ENCODE measurements around the gene CEL.

DNA sequence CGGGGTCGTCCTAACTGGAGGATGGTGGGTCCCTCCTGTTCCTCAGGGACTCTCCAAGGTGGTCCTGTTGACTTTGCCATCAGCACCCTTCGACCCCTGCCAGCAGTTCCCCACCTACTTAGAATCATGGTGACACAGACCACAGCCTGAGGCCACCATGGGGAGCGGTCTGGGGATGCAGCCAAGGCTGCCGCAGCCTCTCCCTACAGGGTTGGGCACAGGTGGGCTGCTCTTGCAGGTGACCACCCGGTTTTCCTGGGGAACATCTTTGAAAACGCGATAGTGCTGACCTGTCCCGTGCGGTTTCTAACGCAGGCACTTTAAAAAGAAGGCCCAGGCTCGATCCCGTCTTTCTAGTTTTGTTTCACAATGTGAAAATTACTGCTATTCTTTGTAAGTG, 12.7 kb upstream of the CEL start:
- no peak for TF ChIP-seq JUND (IDR thresholded peaks at IDR 0.05)
- TF ChIP-seq, protein P1, sequence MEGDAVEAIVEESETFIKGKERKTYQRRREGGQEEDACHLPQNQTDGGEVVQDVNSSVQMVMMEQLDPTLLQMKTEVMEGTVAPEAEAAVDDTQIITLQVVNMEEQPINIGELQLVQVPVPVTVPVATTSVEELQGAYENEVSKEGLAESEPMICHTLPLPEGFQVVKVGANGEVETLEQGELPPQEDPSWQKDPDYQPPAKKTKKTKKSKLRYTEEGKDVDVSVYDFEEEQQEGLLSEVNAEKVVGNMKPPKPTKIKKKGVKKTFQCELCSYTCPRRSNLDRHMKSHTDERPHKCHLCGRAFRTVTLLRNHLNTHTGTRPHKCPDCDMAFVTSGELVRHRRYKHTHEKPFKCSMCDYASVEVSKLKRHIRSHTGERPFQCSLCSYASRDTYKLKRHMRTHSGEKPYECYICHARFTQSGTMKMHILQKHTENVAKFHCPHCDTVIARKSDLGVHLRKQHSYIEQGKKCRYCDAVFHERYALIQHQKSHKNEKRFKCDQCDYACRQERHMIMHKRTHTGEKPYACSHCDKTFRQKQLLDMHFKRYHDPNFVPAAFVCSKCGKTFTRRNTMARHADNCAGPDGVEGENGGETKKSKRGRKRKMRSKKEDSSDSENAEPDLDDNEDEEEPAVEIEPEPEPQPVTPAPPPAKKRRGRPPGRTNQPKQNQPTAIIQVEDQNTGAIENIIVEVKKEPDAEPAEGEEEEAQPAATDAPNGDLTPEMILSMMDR (IDR thresholded peaks at IDR 0.05 in 2 of 3, conservative IDR thresholded peaks at IDR 0.05 in 1 of 3; ENCODE audit: borderline replicate concordance in 1 of 3, insufficient read depth in 1 of 3, low read depth in 2 of 3, low read length in 2 of 3), result no peak
- TF ChIP-seq EGR1 (IDR thresholded peaks at IDR 0.05; ENCODE audit: low read depth), result no peak
- TF ChIP-seq EZH2 (IDR thresholded peaks at IDR 0.05), result no peak
- TF ChIP-seq POLR2AphosphoS5 (IDR thresholded peaks at IDR 0.05; ENCODE audit: low read depth, low read length), result no peak
- no peak for TF ChIP-seq POLR2A (IDR thresholded peaks at IDR 0.05; ENCODE audit: borderline replicate concordance, extremely low read depth, insufficient read depth, insufficient read length)
- TF ChIP-seq, protein P2, sequence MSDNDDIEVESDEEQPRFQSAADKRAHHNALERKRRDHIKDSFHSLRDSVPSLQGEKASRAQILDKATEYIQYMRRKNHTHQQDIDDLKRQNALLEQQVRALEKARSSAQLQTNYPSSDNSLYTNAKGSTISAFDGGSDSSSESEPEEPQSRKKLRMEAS (IDR thresholded peaks at IDR 0.05), result no peak
- no peak for TF ChIP-seq ZFX (IDR thresholded peaks at IDR 0.05)
- no peak for TF ChIP-seq SP1 (IDR thresholded peaks at IDR 0.05; ENCODE audit: low read depth)
- TF ChIP-seq, protein P3, sequence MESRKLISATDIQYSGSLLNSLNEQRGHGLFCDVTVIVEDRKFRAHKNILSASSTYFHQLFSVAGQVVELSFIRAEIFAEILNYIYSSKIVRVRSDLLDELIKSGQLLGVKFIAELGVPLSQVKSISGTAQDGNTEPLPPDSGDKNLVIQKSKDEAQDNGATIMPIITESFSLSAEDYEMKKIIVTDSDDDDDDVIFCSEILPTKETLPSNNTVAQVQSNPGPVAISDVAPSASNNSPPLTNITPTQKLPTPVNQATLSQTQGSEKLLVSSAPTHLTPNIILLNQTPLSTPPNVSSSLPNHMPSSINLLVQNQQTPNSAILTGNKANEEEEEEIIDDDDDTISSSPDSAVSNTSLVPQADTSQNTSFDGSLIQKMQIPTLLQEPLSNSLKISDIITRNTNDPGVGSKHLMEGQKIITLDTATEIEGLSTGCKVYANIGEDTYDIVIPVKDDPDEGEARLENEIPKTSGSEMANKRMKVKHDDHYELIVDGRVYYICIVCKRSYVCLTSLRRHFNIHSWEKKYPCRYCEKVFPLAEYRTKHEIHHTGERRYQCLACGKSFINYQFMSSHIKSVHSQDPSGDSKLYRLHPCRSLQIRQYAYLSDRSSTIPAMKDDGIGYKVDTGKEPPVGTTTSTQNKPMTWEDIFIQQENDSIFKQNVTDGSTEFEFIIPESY (IDR thresholded peaks at IDR 0.05; ENCODE audit: extremely low read depth, insufficient replicate concordance, low read length), result no peak
- no peak for TF ChIP-seq YY1 (IDR thresholded peaks at IDR 0.05; ENCODE audit: extremely low read depth, insufficient replicate concordance, low read depth, low read length)
- TF ChIP-seq EZH2phosphoT487 (IDR thresholded peaks at IDR 0.05; ENCODE audit: borderline replicate concordance), result no peak
- TF ChIP-seq CEBPB (IDR thresholded peaks at IDR 0.05; ENCODE audit: low read depth), result no peak
- no peak for TF ChIP-seq SIN3A (IDR thresholded peaks at IDR 0.05; ENCODE audit: low read depth)
